Loucy (cell line): ENCODE results near the gene TEX55.
"Not testable (repeated sequence)": the region's sequence is repeated elsewhere in the genome, so short reads cannot be mapped to it uniquely, and the experiment has no call there.

Experiments used
- EZH2phosphoT487 ChIP-seq: fragments of 200-600 bp; IDR thresholded peaks from 2 replicates; pipeline ENCODE4 v1.6.1; 2018; ENCODE audit warnings: antibody characterized with exemption, mild to moderate bottlenecking, moderate library complexity, borderline replicate concordance
- TF ChIP-seq, protein P1 (sequence below): fragments of 200-600 bp; sonication (generic); conservative IDR thresholded peaks from 2 replicates; pipeline ENCODE4 v1.5.1; 2014; ENCODE audit warnings: mild to moderate bottlenecking, antibody characterized with exemption, low read length

DNA sequence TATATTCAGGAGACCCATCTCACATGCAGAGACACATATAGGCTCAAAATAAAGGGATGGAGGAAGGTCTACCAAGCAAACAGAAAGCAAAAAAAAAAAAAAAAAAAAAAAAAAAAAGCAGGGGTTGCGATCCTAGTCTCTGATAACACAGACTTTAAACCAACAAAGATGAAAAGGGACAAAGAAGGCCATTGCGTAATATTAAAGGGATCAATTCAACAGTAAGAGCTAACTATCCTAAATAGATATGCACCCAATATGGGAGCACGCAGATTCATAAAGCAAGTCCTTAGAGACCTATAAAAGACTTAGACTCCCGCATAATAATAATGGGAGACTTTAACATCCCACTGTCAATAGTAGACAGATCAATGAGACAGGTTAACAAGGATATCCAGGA, 13.7 kb upstream of the TEX55 start:
- TF ChIP-seq, protein P1, sequence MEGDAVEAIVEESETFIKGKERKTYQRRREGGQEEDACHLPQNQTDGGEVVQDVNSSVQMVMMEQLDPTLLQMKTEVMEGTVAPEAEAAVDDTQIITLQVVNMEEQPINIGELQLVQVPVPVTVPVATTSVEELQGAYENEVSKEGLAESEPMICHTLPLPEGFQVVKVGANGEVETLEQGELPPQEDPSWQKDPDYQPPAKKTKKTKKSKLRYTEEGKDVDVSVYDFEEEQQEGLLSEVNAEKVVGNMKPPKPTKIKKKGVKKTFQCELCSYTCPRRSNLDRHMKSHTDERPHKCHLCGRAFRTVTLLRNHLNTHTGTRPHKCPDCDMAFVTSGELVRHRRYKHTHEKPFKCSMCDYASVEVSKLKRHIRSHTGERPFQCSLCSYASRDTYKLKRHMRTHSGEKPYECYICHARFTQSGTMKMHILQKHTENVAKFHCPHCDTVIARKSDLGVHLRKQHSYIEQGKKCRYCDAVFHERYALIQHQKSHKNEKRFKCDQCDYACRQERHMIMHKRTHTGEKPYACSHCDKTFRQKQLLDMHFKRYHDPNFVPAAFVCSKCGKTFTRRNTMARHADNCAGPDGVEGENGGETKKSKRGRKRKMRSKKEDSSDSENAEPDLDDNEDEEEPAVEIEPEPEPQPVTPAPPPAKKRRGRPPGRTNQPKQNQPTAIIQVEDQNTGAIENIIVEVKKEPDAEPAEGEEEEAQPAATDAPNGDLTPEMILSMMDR = not testable (repeated sequence)
- TF ChIP-seq EZH2phosphoT487 = not testable (repeated sequence)
